Measurements from ENCODE around the gene THBS3.

Gene THBS3

DNA sequence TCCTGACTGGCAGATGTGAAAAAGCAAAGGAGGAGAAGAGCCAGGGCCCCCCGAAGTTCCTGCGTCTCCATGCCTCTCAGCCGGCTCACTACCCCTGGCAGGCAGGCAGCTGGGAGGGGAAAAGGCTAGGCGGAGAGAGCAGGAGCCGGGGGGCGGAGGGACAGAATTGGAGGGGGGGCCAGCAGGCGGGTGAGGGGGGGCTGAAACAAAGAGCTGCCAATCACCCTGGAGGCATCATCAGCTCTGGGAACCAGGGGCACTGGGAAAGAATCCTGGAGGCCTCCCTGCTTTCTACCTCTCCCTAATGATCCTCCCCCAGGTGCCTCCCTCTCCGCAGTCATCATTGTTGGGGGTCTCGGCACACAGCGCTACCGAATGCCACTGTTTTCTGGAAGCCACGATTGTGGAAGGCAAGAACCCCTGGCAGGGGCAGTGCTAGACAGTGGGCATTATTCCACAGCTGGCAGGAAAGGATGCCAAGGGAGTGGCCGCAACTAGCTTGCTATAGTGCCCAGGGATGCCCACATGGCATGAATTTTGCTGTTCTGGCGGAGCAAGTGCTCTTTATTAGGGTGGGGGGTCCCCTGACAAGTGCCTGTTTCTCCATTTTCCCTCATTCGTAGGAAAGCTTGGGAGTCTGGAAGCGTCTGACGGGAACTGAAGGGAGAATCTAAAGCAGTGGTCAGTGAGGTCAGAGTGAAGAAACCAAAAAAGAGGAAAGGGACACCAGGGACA, at the start of gene THBS3:
THBS3 (minus strand) TSS at position 92 of the 735 bp plus-strand sequence; CDS start at position 71, 21 bp downstream.
- Histone ChIP-seq H2AFZ (ENCODE audit: low read length) (peak within 1 kb of the TSS; percentile 91), H3K4me3 (ENCODE audit: low read length, poor library complexity, severe bottlenecking) (peak within 1 kb of the TSS; percentile 91), H3K9ac (ENCODE audit: low read depth, low read length, poor library complexity, severe bottlenecking) (peak within 1 kb of the TSS; percentile 81), H3K27me3 (ENCODE audit: insufficient read depth, low read length, poor library complexity, severe bottlenecking) (no peaks in the 10 kb centered on the region), H3F3A (ENCODE audit: low read depth) (no peaks in the 10 kb centered on the region), H4K20me1 (ENCODE audit: insufficient read depth, low read length, poor library complexity, severe bottlenecking) (no peaks in the 10 kb centered on the region), H3K36me3 (ENCODE audit: insufficient read depth, low read length) (no peaks in the 10 kb centered on the region), H3K9me2 (replicated peaks; ENCODE audit: low read depth, low read length) (no peaks in the 10 kb centered on the region), H3K9me3 (ENCODE audit: insufficient read depth, low read depth, low read length) (no peaks in the 10 kb centered on the region), H3K4me1 (ENCODE audit: insufficient read depth, low read length, poor library complexity, severe bottlenecking) (peaks cover 28% of the 10 kb centered on the region), H3K79me2 (ENCODE audit: insufficient read depth, low read length) (peaks cover 16% of the 10 kb centered on the region), H3K4me2 (ENCODE audit: low read depth, low read length, poor library complexity, severe bottlenecking) (peak within 1 kb of the TSS; percentile 99)
- TF ChIP-seq, protein P1, sequence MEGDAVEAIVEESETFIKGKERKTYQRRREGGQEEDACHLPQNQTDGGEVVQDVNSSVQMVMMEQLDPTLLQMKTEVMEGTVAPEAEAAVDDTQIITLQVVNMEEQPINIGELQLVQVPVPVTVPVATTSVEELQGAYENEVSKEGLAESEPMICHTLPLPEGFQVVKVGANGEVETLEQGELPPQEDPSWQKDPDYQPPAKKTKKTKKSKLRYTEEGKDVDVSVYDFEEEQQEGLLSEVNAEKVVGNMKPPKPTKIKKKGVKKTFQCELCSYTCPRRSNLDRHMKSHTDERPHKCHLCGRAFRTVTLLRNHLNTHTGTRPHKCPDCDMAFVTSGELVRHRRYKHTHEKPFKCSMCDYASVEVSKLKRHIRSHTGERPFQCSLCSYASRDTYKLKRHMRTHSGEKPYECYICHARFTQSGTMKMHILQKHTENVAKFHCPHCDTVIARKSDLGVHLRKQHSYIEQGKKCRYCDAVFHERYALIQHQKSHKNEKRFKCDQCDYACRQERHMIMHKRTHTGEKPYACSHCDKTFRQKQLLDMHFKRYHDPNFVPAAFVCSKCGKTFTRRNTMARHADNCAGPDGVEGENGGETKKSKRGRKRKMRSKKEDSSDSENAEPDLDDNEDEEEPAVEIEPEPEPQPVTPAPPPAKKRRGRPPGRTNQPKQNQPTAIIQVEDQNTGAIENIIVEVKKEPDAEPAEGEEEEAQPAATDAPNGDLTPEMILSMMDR (conservative IDR thresholded peaks at IDR 0.05; ENCODE audit: low read length) = no peak
- TF ChIP-seq EZH2phosphoT487 (IDR thresholded peaks at IDR 0.05; ENCODE audit: borderline replicate concordance) = no peak

DNA sequence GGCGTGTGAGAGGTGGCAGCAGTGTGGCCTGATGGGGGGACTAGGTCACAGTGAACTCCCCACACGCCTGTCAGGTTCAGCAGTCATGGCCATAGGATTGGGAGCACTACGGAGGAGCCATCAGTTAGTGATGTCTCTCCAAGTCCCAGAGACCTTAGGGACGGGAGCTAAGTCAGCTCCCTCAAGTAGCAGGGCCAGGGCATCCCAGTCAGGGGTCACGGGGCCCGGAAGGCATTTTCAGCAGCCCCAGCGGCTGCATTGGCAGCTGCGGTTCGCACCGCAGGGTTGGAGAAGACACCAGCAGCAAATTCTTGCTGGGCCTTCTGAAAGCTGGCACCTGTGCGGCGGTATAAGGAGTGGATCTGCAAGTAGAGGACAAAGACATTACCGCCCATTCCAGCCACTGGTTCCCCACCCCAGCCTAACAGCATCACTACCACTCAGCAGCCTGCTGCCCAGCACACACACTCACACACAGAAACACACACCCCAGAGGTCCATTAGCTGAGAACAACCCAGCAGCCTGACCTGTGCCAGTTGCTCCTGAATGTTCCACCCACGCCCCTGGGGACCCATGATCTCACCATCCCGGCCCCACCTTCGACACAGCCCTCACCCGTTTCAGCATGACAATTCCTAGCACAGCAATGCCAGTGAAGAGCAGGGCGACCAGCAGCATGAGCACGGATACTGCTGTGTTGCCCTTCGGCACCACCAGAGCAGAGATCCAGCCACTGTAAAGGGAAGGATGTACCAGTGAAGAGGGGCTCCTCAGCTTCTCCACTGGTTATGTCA, 48.6 kb upstream of the THBS3 start:
- TF ChIP-seq, protein P1 (conservative IDR thresholded peaks at IDR 0.05; ENCODE audit: low read length) = no peak
- TF ChIP-seq EZH2phosphoT487 (IDR thresholded peaks at IDR 0.05; ENCODE audit: borderline replicate concordance) = no peak
- Histone ChIP-seq H3K9ac (ENCODE audit: low read depth, low read length, poor library complexity, severe bottlenecking) (no peak overlapping the region), H3K4me3 (ENCODE audit: low read length, poor library complexity, severe bottlenecking) (no peak overlapping the region)

DNA sequence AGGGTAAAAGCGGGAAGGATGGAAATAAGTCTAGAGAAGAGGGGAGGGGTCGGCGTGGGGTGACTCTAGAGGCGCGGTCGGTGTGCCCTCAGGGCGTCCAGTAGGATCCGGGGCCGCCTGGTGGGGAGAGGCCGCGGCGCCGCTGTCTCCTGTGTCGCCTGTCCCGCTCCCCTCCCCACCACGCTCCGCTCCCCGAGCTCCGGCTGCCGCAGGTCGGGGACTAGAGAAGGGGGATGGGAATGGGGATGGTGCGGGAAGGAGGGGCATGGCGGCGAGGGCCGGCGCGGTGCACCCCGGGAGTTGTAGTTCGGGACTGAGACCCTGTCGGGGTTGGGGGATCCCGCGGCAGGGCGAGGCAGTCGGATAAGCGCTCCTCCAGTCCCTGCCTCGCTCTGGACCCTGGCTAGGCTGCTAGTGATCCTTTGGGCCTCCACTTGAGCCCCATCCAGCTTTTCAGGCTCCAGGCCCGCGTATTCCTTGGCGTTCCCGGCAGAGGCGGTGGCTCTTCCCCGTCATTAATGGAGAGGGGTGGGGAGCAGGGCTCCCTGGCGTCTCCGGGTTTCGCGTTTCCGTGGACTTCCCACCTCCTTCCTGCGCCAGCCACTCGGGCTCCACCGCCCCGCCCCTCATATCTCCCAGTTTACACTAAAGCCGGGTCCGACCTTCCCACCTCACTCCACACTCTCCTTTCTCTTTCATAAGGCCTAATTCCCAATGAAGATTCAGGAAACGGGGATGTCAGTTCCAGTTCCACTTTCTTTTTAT, 47.7 kb upstream of the THBS3 start, which contains the start of gene ENTREP3:
ENTREP3 (minus strand) TSS at position 241 of the 765 bp plus-strand sequence. CDS start 606 bp downstream, outside the sequence.
- peaks cover 3% of the 10 kb centered on the region; the same call in 1 of the 2 replicates for H3K36me3 ChIP-seq (ENCODE audit: insufficient read depth, low read length)
- H3K9me3 ChIP-seq (ENCODE audit: insufficient read depth, low read depth, low read length) = no peaks in the 10 kb centered on the region
- peak within 1 kb of the TSS; percentile 79 for H3K4me3 ChIP-seq (ENCODE audit: low read length, poor library complexity, severe bottlenecking)
- H3K79me2 ChIP-seq (ENCODE audit: insufficient read depth, low read length) = peaks cover 13% of the 10 kb centered on the region
- peaks cover 25% of the 10 kb centered on the region for H3K4me1 ChIP-seq (ENCODE audit: insufficient read depth, low read length, poor library complexity, severe bottlenecking)
- no peaks in the 10 kb centered on the region for H4K20me1 ChIP-seq (ENCODE audit: insufficient read depth, low read length, poor library complexity, severe bottlenecking)
- peak within 1 kb of the TSS; percentile 60 for H2AFZ ChIP-seq (ENCODE audit: low read length)
- H3K27me3 ChIP-seq (ENCODE audit: insufficient read depth, low read length, poor library complexity, severe bottlenecking) = no peaks in the 10 kb centered on the region
- peak within 1 kb of the TSS; percentile 85 for H3K4me2 ChIP-seq (ENCODE audit: low read depth, low read length, poor library complexity, severe bottlenecking)
- peak within 1 kb of the TSS; percentile 77 for H3K9ac ChIP-seq (ENCODE audit: low read depth, low read length, poor library complexity, severe bottlenecking)
- H3F3A ChIP-seq (ENCODE audit: low read depth) = no peaks in the 10 kb centered on the region; the same call in 1 of the 2 replicates
- no peaks in the 10 kb centered on the region for H3K9me2 ChIP-seq (replicated peaks; ENCODE audit: low read depth, low read length)
- TF ChIP-seq, protein P1 (conservative IDR thresholded peaks at IDR 0.05; ENCODE audit: low read length) = no peak
- TF ChIP-seq EZH2phosphoT487 (IDR thresholded peaks at IDR 0.05; ENCODE audit: borderline replicate concordance) = no peak

More for the DNA sequence above, 48.6 kb upstream of the THBS3 start:
- Histone ChIP-seq H4K20me1 (ENCODE audit: insufficient read depth, low read length, poor library complexity, severe bottlenecking) (peaks cover 4% of the 10 kb centered on the region), H3F3A (ENCODE audit: low read depth) (no peaks in the 10 kb centered on the region; the same call in 1 of the 2 replicates), H3K9me3 (ENCODE audit: insufficient read depth, low read depth, low read length) (no peaks in the 10 kb centered on the region), H3K27me3 (ENCODE audit: insufficient read depth, low read length, poor library complexity, severe bottlenecking) (no peaks in the 10 kb centered on the region), H3K9me2 (replicated peaks; ENCODE audit: low read depth, low read length) (no peaks in the 10 kb centered on the region), H2AFZ (ENCODE audit: low read length) (no peak overlapping the region), H3K4me2 (ENCODE audit: low read depth, low read length, poor library complexity, severe bottlenecking) (no peak overlapping the region), H3K4me1 (ENCODE audit: insufficient read depth, low read length, poor library complexity, severe bottlenecking) (peaks cover 28% of the 10 kb centered on the region), H3K36me3 (ENCODE audit: insufficient read depth, low read length) (peaks cover 3% of the 10 kb centered on the region; the same call in 1 of the 2 replicates), H3K79me2 (ENCODE audit: insufficient read depth, low read length) (peaks cover 21% of the 10 kb centered on the region)

Data from Loucy (cell line).